DMS53 (cell line): ENCODE data around the gene NFKB2.

ENCODE experiments used
- DNase-seq: peaks from one replicate; lab custom pipeline; 2025; lab: John Stamatoyannopoulos, UW

Gene NFKB2

GRCh38 chr10:102408728-102409603 lies 13.5 kb downstream of the NFKB2 start:
- DNase-seq, result peak; percentile 71

- DNase-seq, result peak; percentile 69
Measured at GRCh38 chr10:102409604-102410428, 14.3 kb downstream of the NFKB2 start.

GRCh38 chr10:102410429-102411073 lies 15.0 kb downstream of the NFKB2 start:
- peak; percentile 74 for DNase-seq

- DNase-seq, result peak; percentile 55
Measured at GRCh38 chr10:102411341-102412255, 16.1 kb downstream of the NFKB2 start.

GRCh38 chr10:102412293-102412692 lies 16.8 kb downstream of the NFKB2 start:
- no peak for DNase-seq

- peak; percentile 98 for DNase-seq
Measured at GRCh38 chr10:102413053-102413705, 17.7 kb downstream of the NFKB2 start.

GRCh38 chr10:102413806-102414561 lies 18.5 kb downstream of the NFKB2 start:
- DNase-seq, result no peak

- no peak for DNase-seq
Measured at GRCh38 chr10:102414749-102415148, 19.2 kb downstream of the NFKB2 start.

GRCh38 chr10:102416283-102416682 lies 20.8 kb downstream of the NFKB2 start:
- DNase-seq, result no peak

GRCh38 chr10:102416695-102417094 lies 21.2 kb downstream of the NFKB2 start:
- no peak for DNase-seq

GRCh38 chr10:102418622-102419268 lies 23.2 kb downstream of the NFKB2 start, which contains the start of gene PSD:
TSS of gene PSD (minus strand) at chr10:102418785. CDS start at chr10:102417038, 1,747 bp downstream.
- peak; percentile 93 for DNase-seq

GRCh38 chr10:102419269-102420180 lies 24.0 kb downstream of the NFKB2 start:
- peak; percentile 93 for DNase-seq

GRCh38 chr10:102420181-102420713 lies 24.7 kb downstream of the NFKB2 start:
- DNase-seq, result no peak

- peak; percentile 98 for DNase-seq
Measured at GRCh38 chr10:102420714-102421506, 25.4 kb downstream of the NFKB2 start, which contains the start of gene FBXL15. TSS of gene FBXL15 (plus strand) at chr10:102420836. CDS start at chr10:102421130, 294 bp downstream.

- DNase-seq, result no peak
Measured at GRCh38 chr10:102421507-102421756, 25.9 kb downstream of the NFKB2 start.

- DNase-seq, result peak; percentile 81
Measured at GRCh38 chr10:102421757-102422512, 26.4 kb downstream of the NFKB2 start.
